Measurements from ENCODE around the gene MYG1. TPM values are rescaled to one million over a fixed set of nuclear protein-coding genes. Genes with fewer than 3 reads are reported as not detected.
A peak's percentile ranks its signal among the peaks of the same experiment; 100 is the strongest.

MYG1 gene
- total and polyA plus RNA-seq, 2 of the 13 experiments (the other 11 are each of a cell fraction or from before 2014, with no cell fraction given), result 38.6 to 58.0 TPM

DNA sequence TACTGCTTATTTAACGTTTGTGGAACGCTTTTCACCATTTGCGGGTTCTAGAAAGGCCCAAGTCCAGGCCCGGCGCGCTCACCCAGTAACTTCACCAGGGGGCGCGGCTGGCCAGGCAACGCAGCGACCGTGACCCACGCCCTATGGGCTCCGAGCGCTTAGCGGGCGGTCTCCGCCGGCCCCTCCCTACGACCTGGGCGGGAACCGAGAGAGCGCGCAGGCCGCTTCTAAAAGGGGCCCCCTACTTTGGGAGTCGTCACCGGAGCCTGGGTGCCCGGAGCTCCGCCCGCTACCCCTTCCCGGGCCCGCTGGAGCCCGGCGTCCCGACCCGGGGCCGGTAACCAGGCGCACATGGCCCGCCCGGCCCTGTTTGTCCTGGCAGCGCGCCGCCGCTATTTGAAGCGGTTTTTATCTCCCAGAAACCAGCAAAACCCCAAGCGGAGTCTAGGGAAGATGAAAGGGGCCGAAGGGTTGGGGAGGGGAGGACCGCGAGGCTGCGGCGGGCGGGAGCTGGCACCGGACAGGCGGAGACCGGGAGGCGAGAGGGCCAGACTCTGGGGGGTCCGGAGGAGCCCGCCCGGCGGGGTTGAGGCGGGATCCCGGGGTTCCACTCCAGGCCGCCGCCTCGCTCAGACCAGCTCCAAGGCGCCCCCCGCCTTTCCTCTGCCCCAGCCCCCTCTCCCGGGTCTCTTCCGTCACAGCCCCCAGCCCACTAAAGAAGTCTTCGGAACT, 25.4 kb downstream of the MYG1 start (continued):
- TF ChIP-seq, protein P1, sequence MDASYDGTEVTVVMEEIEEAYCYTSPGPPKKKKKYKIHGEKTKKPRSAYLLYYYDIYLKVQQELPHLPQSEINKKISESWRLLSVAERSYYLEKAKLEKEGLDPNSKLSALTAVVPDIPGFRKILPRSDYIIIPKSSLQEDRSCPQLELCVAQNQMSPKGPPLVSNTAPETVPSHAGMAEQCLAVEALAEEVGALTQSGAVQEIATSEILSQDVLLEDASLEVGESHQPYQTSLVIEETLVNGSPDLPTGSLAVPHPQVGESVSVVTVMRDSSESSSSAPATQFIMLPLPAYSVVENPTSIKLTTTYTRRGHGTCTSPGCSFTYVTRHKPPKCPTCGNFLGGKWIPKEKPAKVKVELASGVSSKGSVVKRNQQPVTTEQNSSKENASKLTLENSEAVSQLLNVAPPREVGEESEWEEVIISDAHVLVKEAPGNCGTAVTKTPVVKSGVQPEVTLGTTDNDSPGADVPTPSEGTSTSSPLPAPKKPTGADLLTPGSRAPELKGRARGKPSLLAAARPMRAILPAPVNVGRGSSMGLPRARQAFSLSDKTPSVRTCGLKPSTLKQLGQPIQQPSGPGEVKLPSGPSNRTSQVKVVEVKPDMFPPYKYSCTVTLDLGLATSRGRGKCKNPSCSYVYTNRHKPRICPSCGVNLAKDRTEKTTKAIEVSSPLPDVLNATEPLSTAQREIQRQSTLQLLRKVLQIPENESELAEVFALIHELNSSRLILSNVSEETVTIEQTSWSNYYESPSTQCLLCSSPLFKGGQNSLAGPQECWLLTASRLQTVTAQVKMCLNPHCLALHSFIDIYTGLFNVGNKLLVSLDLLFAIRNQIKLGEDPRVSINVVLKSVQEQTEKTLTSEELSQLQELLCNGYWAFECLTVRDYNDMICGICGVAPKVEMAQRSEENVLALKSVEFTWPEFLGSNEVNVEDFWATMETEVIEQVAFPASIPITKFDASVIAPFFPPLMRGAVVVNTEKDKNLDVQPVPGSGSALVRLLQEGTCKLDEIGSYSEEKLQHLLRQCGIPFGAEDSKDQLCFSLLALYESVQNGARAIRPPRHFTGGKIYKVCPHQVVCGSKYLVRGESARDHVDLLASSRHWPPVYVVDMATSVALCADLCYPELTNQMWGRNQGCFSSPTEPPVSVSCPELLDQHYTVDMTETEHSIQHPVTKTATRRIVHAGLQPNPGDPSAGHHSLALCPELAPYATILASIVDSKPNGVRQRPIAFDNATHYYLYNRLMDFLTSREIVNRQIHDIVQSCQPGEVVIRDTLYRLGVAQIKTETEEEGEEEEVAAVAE (CRISPR knock-in tag; IDR thresholded peaks at IDR 0.05; ENCODE audit: borderline replicate concordance), result no peak
- TF ChIP-seq, protein P2, sequence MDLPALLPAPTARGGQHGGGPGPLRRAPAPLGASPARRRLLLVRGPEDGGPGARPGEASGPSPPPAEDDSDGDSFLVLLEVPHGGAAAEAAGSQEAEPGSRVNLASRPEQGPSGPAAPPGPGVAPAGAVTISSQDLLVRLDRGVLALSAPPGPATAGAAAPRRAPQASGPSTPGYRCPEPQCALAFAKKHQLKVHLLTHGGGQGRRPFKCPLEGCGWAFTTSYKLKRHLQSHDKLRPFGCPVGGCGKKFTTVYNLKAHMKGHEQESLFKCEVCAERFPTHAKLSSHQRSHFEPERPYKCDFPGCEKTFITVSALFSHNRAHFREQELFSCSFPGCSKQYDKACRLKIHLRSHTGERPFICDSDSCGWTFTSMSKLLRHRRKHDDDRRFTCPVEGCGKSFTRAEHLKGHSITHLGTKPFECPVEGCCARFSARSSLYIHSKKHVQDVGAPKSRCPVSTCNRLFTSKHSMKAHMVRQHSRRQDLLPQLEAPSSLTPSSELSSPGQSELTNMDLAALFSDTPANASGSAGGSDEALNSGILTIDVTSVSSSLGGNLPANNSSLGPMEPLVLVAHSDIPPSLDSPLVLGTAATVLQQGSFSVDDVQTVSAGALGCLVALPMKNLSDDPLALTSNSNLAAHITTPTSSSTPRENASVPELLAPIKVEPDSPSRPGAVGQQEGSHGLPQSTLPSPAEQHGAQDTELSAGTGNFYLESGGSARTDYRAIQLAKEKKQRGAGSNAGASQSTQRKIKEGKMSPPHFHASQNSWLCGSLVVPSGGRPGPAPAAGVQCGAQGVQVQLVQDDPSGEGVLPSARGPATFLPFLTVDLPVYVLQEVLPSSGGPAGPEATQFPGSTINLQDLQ (CRISPR knock-in tag; IDR thresholded peaks at IDR 0.05), result no peak
- TF ChIP-seq ZNF207 (IDR thresholded peaks at IDR 0.05; ENCODE audit: borderline replicate concordance), result no peak
- peak; percentile 87 for TF ChIP-seq ERF (CRISPR knock-in tag; IDR thresholded peaks at IDR 0.05)
- peak; percentile 45 to 57 for TF ChIP-seq POLR2A (IDR thresholded peaks at IDR 0.05; ENCODE audit: insufficient read depth in 1 of 2, low read depth in 2 of 2, low read length in 2 of 2)
- no peak for TF ChIP-seq JARID2 (CRISPR knock-in tag; IDR thresholded peaks at IDR 0.05; ENCODE audit: insufficient replicate concordance)
- TF ChIP-seq UBTF (CRISPR knock-in tag; IDR thresholded peaks at IDR 0.05), result peak; percentile 91
- no peak for TF ChIP-seq MBD4 (IDR thresholded peaks at IDR 0.05; ENCODE audit: borderline replicate concordance, low read length)
- no peak for TF ChIP-seq LBX2 (CRISPR knock-in tag; IDR thresholded peaks at IDR 0.05; ENCODE audit: borderline replicate concordance)
- peak; percentile 53; the same call in 1 of the 2 replicates for TF ChIP-seq TAF1 (CRISPR knock-in tag; IDR thresholded peaks at IDR 0.05)
- TF ChIP-seq, protein P3, sequence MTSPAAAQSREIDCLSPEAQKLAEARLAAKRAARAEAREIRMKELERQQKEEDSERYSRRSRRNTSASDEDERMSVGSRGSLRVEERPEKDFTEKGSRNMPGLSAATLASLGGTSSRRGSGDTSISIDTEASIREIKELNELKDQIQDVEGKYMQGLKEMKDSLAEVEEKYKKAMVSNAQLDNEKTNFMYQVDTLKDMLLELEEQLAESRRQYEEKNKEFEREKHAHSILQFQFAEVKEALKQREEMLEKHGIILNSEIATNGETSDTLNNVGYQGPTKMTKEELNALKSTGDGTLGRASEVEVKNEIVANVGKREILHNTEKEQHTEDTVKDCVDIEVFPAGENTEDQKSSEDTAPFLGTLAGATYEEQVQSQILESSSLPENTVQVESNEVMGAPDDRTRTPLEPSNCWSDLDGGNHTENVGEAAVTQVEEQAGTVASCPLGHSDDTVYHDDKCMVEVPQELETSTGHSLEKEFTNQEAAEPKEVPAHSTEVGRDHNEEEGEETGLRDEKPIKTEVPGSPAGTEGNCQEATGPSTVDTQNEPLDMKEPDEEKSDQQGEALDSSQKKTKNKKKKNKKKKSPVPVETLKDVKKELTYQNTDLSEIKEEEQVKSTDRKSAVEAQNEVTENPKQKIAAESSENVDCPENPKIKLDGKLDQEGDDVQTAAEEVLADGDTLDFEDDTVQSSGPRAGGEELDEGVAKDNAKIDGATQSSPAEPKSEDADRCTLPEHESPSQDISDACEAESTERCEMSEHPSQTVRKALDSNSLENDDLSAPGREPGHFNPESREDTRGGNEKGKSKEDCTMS (CRISPR knock-in tag; conservative IDR thresholded peaks at IDR 0.05), result no peak
- TF ChIP-seq, protein P4, sequence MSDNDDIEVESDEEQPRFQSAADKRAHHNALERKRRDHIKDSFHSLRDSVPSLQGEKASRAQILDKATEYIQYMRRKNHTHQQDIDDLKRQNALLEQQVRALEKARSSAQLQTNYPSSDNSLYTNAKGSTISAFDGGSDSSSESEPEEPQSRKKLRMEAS (IDR thresholded peaks at IDR 0.05), result peak; percentile 78
- no peak for TF ChIP-seq SIN3B (IDR thresholded peaks at IDR 0.05; ENCODE audit: low read length)
- TF ChIP-seq SP2 (CRISPR knock-in tag; IDR thresholded peaks at IDR 0.05), result no peak

Data from HepG2 (cell line).